Measurements from ENCODE around the gene SEMA3F.

SEMA3F gene

DNA sequence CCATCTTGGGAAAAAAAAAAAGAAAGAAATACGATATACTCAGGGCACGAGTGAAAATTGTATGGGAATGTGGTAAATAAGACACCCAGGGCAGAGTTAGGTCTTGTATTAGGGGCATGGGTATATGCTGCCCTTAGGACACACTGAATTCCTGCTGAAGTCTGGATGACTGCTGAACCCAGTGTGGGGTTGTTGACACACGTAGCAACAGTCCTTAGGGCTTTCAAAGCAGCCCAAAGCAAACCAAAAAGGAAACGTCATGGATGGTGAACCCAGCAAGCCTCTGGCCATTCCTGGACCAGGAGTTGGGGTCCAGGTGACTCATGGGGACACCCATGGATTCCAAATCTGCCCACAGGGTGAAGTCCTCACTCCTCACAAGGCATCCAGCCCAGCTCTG, 27.1 kb upstream of the SEMA3F start:
- no peak overlapping the region for H3K27ac ChIP-seq (ENCODE audit: low read length)
- H3F3A ChIP-seq (ENCODE audit: insufficient read depth, low read length) = no peaks in the 10 kb centered on the region
- H4K20me1 ChIP-seq (ENCODE audit: insufficient read depth, low read length) = no peaks in the 10 kb centered on the region
- H3K27me3 ChIP-seq (replicated peaks; ENCODE audit: insufficient read depth, low read length) = peaks cover 2% of the 10 kb centered on the region; the same call in 1 of the 2 replicates
- H3K36me3 ChIP-seq (replicated peaks; ENCODE audit: insufficient read depth, low read length) = no peaks in the 10 kb centered on the region
- no peak for DNase-seq
- no peaks in the 10 kb centered on the region for H3K9me3 ChIP-seq (replicated peaks; ENCODE audit: insufficient read depth, low read length)
- TF ChIP-seq EZH2phosphoT487 (IDR thresholded peaks at IDR 0.05; ENCODE audit: low read length) = no peak
- TF ChIP-seq, protein P1, sequence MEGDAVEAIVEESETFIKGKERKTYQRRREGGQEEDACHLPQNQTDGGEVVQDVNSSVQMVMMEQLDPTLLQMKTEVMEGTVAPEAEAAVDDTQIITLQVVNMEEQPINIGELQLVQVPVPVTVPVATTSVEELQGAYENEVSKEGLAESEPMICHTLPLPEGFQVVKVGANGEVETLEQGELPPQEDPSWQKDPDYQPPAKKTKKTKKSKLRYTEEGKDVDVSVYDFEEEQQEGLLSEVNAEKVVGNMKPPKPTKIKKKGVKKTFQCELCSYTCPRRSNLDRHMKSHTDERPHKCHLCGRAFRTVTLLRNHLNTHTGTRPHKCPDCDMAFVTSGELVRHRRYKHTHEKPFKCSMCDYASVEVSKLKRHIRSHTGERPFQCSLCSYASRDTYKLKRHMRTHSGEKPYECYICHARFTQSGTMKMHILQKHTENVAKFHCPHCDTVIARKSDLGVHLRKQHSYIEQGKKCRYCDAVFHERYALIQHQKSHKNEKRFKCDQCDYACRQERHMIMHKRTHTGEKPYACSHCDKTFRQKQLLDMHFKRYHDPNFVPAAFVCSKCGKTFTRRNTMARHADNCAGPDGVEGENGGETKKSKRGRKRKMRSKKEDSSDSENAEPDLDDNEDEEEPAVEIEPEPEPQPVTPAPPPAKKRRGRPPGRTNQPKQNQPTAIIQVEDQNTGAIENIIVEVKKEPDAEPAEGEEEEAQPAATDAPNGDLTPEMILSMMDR (IDR thresholded peaks at IDR 0.05; ENCODE audit: low read length) = no peak
- no peak for TF ChIP-seq EZH2 (optimal IDR thresholded peaks at IDR 0.05; ENCODE audit: low read depth, low read length)
- no peaks in the 10 kb centered on the region for H3K4me1 ChIP-seq (ENCODE audit: low read length)
- H3K4me2 ChIP-seq (ENCODE audit: low read depth, low read length) = no peak overlapping the region
- H3K9ac ChIP-seq (ENCODE audit: low read length) = no peak overlapping the region
- H3K4me3 ChIP-seq (ENCODE audit: low read length) = no peak overlapping the region
- no peak overlapping the region for H2AFZ ChIP-seq (ENCODE audit: low read length)
- H3K79me2 ChIP-seq (ENCODE audit: low read length) = no peaks in the 10 kb centered on the region
- no peaks in the 10 kb centered on the region for H3K9me2 ChIP-seq (replicated peaks; ENCODE audit: insufficient read depth, low read length)

- Histone ChIP-seq H3K27ac (ENCODE audit: low read length) (no peak overlapping the region), H3K9me2 (replicated peaks; ENCODE audit: insufficient read depth, low read length) (no peaks in the 10 kb centered on the region), H3K36me3 (replicated peaks; ENCODE audit: insufficient read depth, low read length) (no peaks in the 10 kb centered on the region), H4K20me1 (ENCODE audit: insufficient read depth, low read length) (no peaks in the 10 kb centered on the region), H3K79me2 (ENCODE audit: low read length) (no peaks in the 10 kb centered on the region), H3K9me3 (replicated peaks; ENCODE audit: insufficient read depth, low read length) (no peaks in the 10 kb centered on the region), H3K4me1 (ENCODE audit: low read length) (no peaks in the 10 kb centered on the region), H3K4me3 (ENCODE audit: low read length) (no peak overlapping the region), H3K27me3 (replicated peaks; ENCODE audit: insufficient read depth, low read length) (peaks cover 12% of the 10 kb centered on the region; the same call in 1 of the 2 replicates), H3K9ac (ENCODE audit: low read length) (no peak overlapping the region), H3F3A (ENCODE audit: insufficient read depth, low read length) (no peaks in the 10 kb centered on the region), H2AFZ (ENCODE audit: low read length) (no peak overlapping the region), H3K4me2 (ENCODE audit: low read depth, low read length) (no peak overlapping the region)
- DNase-seq = no peak
- TF ChIP-seq EZH2 (optimal IDR thresholded peaks at IDR 0.05; ENCODE audit: low read depth, low read length) (no peak), EZH2phosphoT487 (IDR thresholded peaks at IDR 0.05; ENCODE audit: low read length) (no peak)
- TF ChIP-seq, protein P1 (IDR thresholded peaks at IDR 0.05; ENCODE audit: low read length) = no peak
Measured at GRCh38 chr3:50130436-50130835, 24.7 kb upstream of the SEMA3F start.

DNA sequence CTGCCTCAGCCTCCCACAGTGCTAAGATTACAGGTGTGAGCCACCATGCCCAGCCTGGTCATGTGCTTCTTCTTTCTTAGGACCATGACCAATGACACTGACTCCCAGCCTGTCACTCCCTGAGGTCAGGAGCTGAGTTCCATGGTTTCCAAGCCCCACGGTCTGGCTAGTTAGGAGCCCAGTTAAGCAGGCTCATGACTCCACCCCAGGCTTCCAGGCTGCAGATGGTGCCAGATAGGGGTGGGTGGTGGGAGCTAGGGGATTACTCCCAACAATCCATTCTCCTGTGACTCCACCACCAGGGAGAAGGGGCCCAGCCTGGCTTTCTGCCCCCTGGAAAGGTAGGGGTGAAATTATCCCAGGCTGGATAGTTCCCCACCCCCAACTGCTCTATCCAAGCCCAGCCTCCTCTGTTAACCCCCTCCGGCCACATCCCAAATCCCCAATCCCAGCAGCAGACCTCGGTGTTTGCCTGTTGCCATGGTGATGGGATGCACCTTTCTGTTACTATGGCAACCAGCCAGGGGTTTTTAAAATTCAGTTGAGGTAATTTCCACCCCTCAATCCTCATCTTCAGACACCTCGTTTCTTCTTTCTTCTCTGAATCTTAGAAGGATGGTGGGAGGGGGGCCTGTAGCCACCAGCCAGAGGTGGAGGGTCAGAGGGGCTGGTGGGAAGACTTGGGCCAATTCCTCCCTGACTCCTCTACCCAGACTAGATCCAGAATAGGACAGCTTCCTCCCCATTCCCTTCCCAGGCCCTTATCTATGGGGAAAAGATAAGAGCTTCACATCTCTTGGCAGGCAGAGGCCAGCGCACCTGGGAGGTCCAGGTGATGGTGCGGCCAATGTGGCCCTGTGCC, 22.5 kb upstream of the SEMA3F start:
- peaks cover 24% of the 10 kb centered on the region for H3K27me3 ChIP-seq (replicated peaks; ENCODE audit: insufficient read depth, low read length)
- TF ChIP-seq, protein P1 (IDR thresholded peaks at IDR 0.05; ENCODE audit: low read length) = no peak
- no peak for TF ChIP-seq EZH2phosphoT487 (IDR thresholded peaks at IDR 0.05; ENCODE audit: low read length)
- H3K4me2 ChIP-seq (ENCODE audit: low read depth, low read length) = no peak overlapping the region
- H2AFZ ChIP-seq (ENCODE audit: low read length) = no peak overlapping the region
- no peaks in the 10 kb centered on the region for H3K79me2 ChIP-seq (ENCODE audit: low read length)
- no peaks in the 10 kb centered on the region for H3K4me1 ChIP-seq (ENCODE audit: low read length)
- H3K36me3 ChIP-seq (replicated peaks; ENCODE audit: insufficient read depth, low read length) = no peaks in the 10 kb centered on the region
- H3K9me2 ChIP-seq (replicated peaks; ENCODE audit: insufficient read depth, low read length) = no peaks in the 10 kb centered on the region
- H3K9me3 ChIP-seq (replicated peaks; ENCODE audit: insufficient read depth, low read length) = no peaks in the 10 kb centered on the region
- no peak overlapping the region for H3K27ac ChIP-seq (ENCODE audit: low read length)
- no peaks in the 10 kb centered on the region for H4K20me1 ChIP-seq (ENCODE audit: insufficient read depth, low read length)
- no peaks in the 10 kb centered on the region for H3F3A ChIP-seq (ENCODE audit: insufficient read depth, low read length)
- no peak overlapping the region for H3K4me3 ChIP-seq (ENCODE audit: low read length)
- H3K9ac ChIP-seq (ENCODE audit: low read length) = no peak overlapping the region
- DNase-seq = no peak
